Fibroblast of the aortic adventitia (primary cell): ENCODE results near the gene HTR3A. TPM values are rescaled to one million over a fixed set of nuclear protein-coding genes. Genes with fewer than 3 reads are reported as not detected.

ENCODE experiments used
- DNase-seq: peaks from one replicate; pipeline ENCODE4 v3.0.0-alpha.2; 2010; ENCODE audit warnings: low read depth
- H3K4me3 ChIP-seq: 2 replicates; pipeline ENCODE4 v1.5.1; 2011; ENCODE audit warnings: low read depth, mild to moderate bottlenecking, control low read depth, low read length, moderate library complexity
- CTCF ChIP-seq: IDR thresholded peaks from 2 replicates; pipeline ENCODE4 v1.5.1; 2011; ENCODE audit warnings: mild to moderate bottlenecking, low read length, control low read depth, inconsistent platforms; ENCODE audit not compliant: insufficient read depth
- total RNA-seq: library from RNA; depleted of rRNA; stranded (reverse); fragments of >200 nt; gene quantifications from 2 replicates; pipeline ENCODE4 v1.2.3, GENCODE V29; 2012; ENCODE audit warnings: low replicate concordance

HTR3A gene
- total RNA-seq, 1 donor: not detected

- no peak for TF ChIP-seq CTCF
- DNase-seq: no peak
Observed at GRCh38 chr11:114033066-114033465, 58.2 kb downstream of the HTR3A start.

GRCh38 chr11:114033572-114033971 lies 58.7 kb downstream of the HTR3A start:
- no peak overlapping the region for H3K4me3 ChIP-seq
- no peak for DNase-seq
- TF ChIP-seq CTCF: no peak

More at GRCh38 chr11:114033066-114033465, 58.2 kb downstream of the HTR3A start:
- no peak overlapping the region for H3K4me3 ChIP-seq

- no peak for DNase-seq
- no peak for TF ChIP-seq CTCF
- no peak overlapping the region for H3K4me3 ChIP-seq
Observed at GRCh38 chr11:114034956-114035355, 60.0 kb downstream of the HTR3A start.

- DNase-seq: peak; percentile 55
- TF ChIP-seq CTCF: peak; percentile 75
- peak overlapping the region; percentile 54 for H3K4me3 ChIP-seq
Observed at GRCh38 chr11:114036147-114036811, 61.4 kb downstream of the HTR3A start.

GRCh38 chr11:114036958-114037357 lies 62.0 kb downstream of the HTR3A start:
- no peak overlapping the region for H3K4me3 ChIP-seq
- DNase-seq: no peak
- TF ChIP-seq CTCF: no peak

GRCh38 chr11:114039551-114039950 lies 64.6 kb downstream of the HTR3A start:
- no peak for DNase-seq
- H3K4me3 ChIP-seq: no peak overlapping the region
- TF ChIP-seq CTCF: no peak

Other genes starting within 250 kb of the HTR3A start
- gene ZW10, start 201.4 kb upstream of the HTR3A start, total RNA-seq: 10.5 and 26.7 TPM in 2 replicates
- not detected in 2 replicates for gene CLDN25, start 195.3 kb upstream of the HTR3A start, total RNA-seq
- 11.0 and 22.4 TPM in 2 replicates for gene USP28, start 99.5 kb upstream of the HTR3A start, total RNA-seq
- gene HTR3B, start 70.3 kb upstream of the HTR3A start, total RNA-seq: not detected in 2 replicates
- gene ZBTB16, start 84.6 kb downstream of the HTR3A start, total RNA-seq: 0.27 and 0.41 TPM in 2 replicates